Activated naive CD8-positive, alpha-beta T cell treated with anti-CD3 and anti-CD28 coated beads, Interleukin-2, amount 10 ng/mL, durations not matched to agents 7 days and 5 days (primary cell): ENCODE data around the gene LRRC8B. TPM values are rescaled to one million over a fixed set of nuclear protein-coding genes. Genes with fewer than 3 reads are reported as not detected.
A peak's percentile ranks its signal among the peaks of the same experiment; 100 is the strongest.
"Not testable (repeated sequence)": the region's sequence is repeated elsewhere in the genome, so short reads cannot be mapped to it uniquely, and the experiment has no call there.

ENCODE experiments used
- ATAC-seq: fragments of 150-1000 bp; cut with Tn5 transposase; one replicate; pipeline ENCODE4 v1.10.0; 2021; ENCODE audit warnings: low read depth, moderate library complexity
- POLR2A ChIA-PET: fragments of 350-600 bp; sonication (Branson Sonifier 250); formaldehyde crosslinking; loops from one replicate; lab custom pipeline; 2021; ENCODE audit warnings: antibody characterized with exemption; lab: Charles Lee
- DNase-seq: peaks from one replicate; pipeline ENCODE4 v3.0.0; 2021
- H3K27ac Mint-ChIP-seq: one replicate; pipeline ENCODE4 v1.8.0; 2022; ENCODE audit warnings: mild to moderate bottlenecking, mixed read lengths
- H3K27me3 Mint-ChIP-seq: one replicate; pipeline ENCODE4 v1.8.0; 2022; ENCODE audit warnings: mild to moderate bottlenecking, moderate library complexity, mixed read lengths
- H3K36me3 Mint-ChIP-seq: one replicate; pipeline ENCODE4 v1.8.0; 2021; ENCODE audit warnings: mild to moderate bottlenecking, mixed read lengths
- H3K4me1 Mint-ChIP-seq: one replicate; pipeline ENCODE4 v1.8.0; 2021; ENCODE audit warnings: mixed read lengths
- H3K4me3 Mint-ChIP-seq: one replicate; pipeline ENCODE4 v1.8.0; 2022; ENCODE audit warnings: mild to moderate bottlenecking, moderate library complexity, mixed read lengths
- H3K9me3 Mint-ChIP-seq: one replicate; pipeline ENCODE4 v1.8.0; 2021; ENCODE audit warnings: mixed read lengths
- total RNA-seq, 2 experiments: library from RNA; stranded (reverse); gene quantifications; one replicate each; pipeline ENCODE4 v1.2.3, GENCODE V29; 2021

The LRRC8B gene
- total RNA-seq, 2 experiments from 2014 or later = 12.8 to 13.9 TPM

DNA sequence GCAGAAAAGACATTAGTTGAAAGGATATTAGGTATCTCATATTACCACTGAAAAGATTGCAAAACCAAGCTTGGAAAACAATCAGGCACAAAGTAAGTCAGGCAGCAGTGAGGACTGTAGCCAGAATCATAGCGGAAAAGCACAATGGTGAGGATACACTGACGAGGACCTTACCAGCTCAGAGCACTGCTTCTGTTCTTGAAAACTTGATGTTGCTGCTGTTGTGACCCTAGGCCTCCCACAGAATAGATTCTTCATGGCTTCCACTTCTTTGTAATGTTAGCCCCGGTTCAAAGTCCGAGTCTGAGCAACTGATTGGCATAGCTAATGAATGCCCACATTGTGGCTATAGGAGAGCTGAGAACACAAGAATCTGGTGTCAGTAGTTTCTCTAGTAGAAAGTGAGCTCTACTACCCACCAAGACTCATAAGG lies 63.1 kb downstream of the LRRC8B start:
- no peak overlapping the region for H3K27ac Mint-ChIP-seq
- no peaks in the 10 kb centered on the region for H3K27me3 Mint-ChIP-seq
- peaks cover 13% of the 10 kb centered on the region for H3K4me1 Mint-ChIP-seq
- peaks cover 39% of the 10 kb centered on the region for H3K36me3 Mint-ChIP-seq
- DNase-seq (no peak), ATAC-seq (no peak)
- POLR2A ChIA-PET = no interaction called here
- H3K4me3 Mint-ChIP-seq = no peak overlapping the region
- no peaks in the 10 kb centered on the region for H3K9me3 Mint-ChIP-seq

DNA sequence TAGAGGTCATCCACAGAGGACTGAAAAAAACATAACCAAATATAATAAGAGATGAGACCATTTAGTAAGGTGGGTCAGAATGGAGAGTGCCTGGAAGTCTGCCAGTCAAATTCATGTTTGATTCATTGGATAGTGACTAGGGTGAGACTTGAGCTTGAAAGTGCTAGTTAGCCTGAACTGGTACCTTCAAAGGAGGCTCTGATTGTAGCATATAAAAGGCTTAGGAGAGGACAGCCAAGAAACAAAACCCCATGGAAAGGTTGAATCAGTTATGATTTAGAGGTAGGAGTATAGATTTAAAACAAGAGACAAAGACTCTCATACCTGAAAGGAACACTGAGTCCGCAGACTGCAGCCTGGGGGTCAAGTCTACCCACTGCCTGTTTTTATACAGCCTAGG lies 63.9 kb downstream of the LRRC8B start:
- Mint-ChIP-seq H3K36me3 (peaks cover 37% of the 10 kb centered on the region), H3K9me3 (no peaks in the 10 kb centered on the region), H3K4me3 (no peak overlapping the region), H3K4me1 (peaks cover 13% of the 10 kb centered on the region), H3K27ac (no peak overlapping the region), H3K27me3 (no peaks in the 10 kb centered on the region)
- POLR2A ChIA-PET = no interaction called here
- ATAC-seq (no peak), DNase-seq (no peak)

GRCh38 chr1:89589515-89589914 lies 64.9 kb downstream of the LRRC8B start:
- peaks cover 31% of the 10 kb centered on the region for H3K36me3 Mint-ChIP-seq
- ATAC-seq = no peak
- no peaks in the 10 kb centered on the region for H3K27me3 Mint-ChIP-seq
- no peak for DNase-seq
- POLR2A ChIA-PET = no interaction called here
- no peak overlapping the region for H3K27ac Mint-ChIP-seq
- H3K9me3 Mint-ChIP-seq = no peaks in the 10 kb centered on the region
- no peak overlapping the region for H3K4me3 Mint-ChIP-seq
- H3K4me1 Mint-ChIP-seq = peaks cover 13% of the 10 kb centered on the region

GRCh38 chr1:89590341-89591080 lies 65.9 kb downstream of the LRRC8B start:
- Mint-ChIP-seq H3K27ac (no peak overlapping the region), H3K4me3 (no peak overlapping the region), H3K4me1 (peaks cover 15% of the 10 kb centered on the region), H3K36me3 (peaks cover 25% of the 10 kb centered on the region), H3K9me3 (no peaks in the 10 kb centered on the region), H3K27me3 (no peaks in the 10 kb centered on the region)
- POLR2A ChIA-PET = no interaction called here
- ATAC-seq = no peak
- DNase-seq = no peak

GRCh38 chr1:89592861-89593302 lies 68.3 kb downstream of the LRRC8B start:
- H3K27me3 Mint-ChIP-seq, H3K27ac Mint-ChIP-seq, DNase-seq, H3K9me3 Mint-ChIP-seq, ATAC-seq, H3K4me3 Mint-ChIP-seq: not testable (repeated sequence)
- POLR2A ChIA-PET = interaction anchor here (0.7 kb wide), 1 partner anchor 15 kb away, joined by 3 read pairs; no protein-coding TSS in a partner anchor
- Mint-ChIP-seq H3K4me1 (peaks cover 16% of the 10 kb centered on the region), H3K36me3 (peaks cover 20% of the 10 kb centered on the region)

DNA sequence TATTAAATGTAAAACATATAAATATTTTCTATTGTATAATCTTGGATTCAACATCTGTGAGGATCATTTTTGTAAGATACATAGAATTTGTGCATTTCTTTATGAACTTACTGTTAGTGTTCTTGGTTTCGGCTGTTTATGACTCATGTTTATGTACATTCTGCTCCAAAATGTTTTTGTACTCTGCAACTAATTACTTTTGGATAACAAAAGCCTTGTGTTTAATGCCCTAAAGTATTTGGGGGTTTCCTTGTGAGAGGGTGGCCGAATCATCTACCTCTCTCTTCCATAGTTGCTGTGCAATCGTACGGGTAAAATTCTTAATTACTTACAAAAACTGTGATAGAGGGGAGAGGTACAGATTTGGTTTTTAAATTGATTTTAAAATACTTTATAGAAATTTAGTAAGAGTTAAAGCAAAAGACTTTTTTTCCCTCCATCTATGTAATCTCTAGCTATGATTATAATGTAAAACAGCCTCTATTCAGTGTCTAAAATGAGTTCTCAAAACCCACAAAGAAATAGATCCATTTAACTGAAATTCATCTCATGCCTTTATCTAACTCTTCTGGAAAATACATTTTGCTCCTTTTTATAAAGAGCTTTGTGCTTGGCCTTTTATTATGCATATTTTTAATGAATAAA lies 69.6 kb downstream of the LRRC8B start:
- H3K36me3 Mint-ChIP-seq = peaks cover 13% of the 10 kb centered on the region
- no peak overlapping the region for H3K4me3 Mint-ChIP-seq
- no peak overlapping the region for H3K27ac Mint-ChIP-seq
- H3K9me3 Mint-ChIP-seq = no peaks in the 10 kb centered on the region
- H3K4me1 Mint-ChIP-seq = peaks cover 17% of the 10 kb centered on the region
- POLR2A ChIA-PET = no interaction called here
- no peak for ATAC-seq
- DNase-seq = no peak
- no peaks in the 10 kb centered on the region for H3K27me3 Mint-ChIP-seq

DNA sequence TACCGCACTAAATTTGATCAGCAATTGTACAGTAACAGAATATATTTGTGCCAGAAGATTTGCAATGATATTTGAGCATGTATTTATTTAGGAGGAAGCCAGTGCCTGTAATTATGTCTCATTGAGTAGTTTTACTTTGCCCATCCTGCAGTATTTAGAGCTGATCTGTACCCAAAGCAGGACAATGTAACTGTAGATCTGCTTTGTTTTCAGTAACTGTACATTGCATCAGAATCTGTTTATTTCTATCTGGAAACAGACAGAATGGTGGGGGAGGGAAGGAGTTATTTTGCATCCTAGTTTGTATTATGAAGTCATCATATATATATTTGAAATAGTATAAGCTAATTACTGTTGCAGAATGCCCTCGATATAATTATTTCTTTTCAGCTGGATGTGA lies 72.1 kb downstream of the LRRC8B start:
- peaks cover 17% of the 10 kb centered on the region for H3K4me1 Mint-ChIP-seq
- no peak overlapping the region for H3K27ac Mint-ChIP-seq
- ATAC-seq (no peak), DNase-seq (no peak)
- no peaks in the 10 kb centered on the region for H3K9me3 Mint-ChIP-seq
- POLR2A ChIA-PET = no interaction called here
- peaks cover 7% of the 10 kb centered on the region for H3K36me3 Mint-ChIP-seq
- H3K4me3 Mint-ChIP-seq = no peak overlapping the region
- H3K27me3 Mint-ChIP-seq = no peaks in the 10 kb centered on the region

DNA sequence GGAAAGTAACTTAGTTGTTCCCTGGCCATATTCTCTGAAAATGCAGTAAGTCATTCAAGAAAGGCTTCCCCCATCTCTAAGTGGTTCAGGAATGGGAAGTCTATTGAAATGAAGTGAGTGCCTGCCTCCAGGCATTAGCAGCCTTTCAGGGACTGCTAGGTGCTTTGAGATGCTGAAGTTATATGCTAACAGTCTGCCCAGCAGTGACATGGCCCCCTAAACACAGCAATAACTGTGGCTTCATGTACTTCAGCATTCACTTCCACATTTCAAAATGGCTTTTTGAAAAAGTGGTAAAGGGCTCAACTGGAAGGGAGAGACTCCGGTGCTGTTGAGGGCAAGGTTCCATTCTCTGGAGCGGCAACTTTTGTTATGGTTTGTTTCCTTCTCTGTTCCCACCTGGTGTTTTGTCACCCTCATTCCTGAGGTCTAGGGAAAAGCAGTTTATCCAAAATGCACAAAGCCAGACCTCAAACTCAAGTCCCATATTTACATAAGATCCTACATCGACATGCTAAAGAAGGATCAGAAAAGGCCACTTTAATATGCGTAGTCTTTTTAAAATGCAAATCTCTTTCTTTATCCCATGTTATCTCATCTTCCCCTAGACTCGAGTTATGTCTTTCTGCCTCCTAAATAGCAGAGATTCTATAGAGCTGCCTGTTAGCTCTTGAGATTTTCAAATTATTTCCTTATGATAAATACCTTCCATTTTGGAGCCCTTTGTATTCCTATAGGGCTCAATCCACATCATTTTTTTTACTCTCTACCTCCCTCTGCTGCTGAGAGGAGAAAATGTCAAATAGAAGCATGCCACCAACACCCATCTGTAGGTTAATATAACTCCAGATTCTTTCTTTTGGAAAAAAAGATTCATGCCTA lies 74.1 kb downstream of the LRRC8B start:
- DNase-seq = no peak
- POLR2A ChIA-PET = interaction anchor here (1.4 kb wide), 1 partner anchor 10 kb away, joined by 4 read pairs; no protein-coding TSS in a partner anchor
- peaks cover 32% of the 10 kb centered on the region for H3K4me1 Mint-ChIP-seq

GRCh38 chr1:89599332-89599630 lies 74.7 kb downstream of the LRRC8B start:
- no peak overlapping the region for H3K4me3 Mint-ChIP-seq
- H3K9me3 Mint-ChIP-seq = no peaks in the 10 kb centered on the region
- H3K27me3 Mint-ChIP-seq = no peaks in the 10 kb centered on the region
- ATAC-seq (no peak), DNase-seq (no peak)
- POLR2A ChIA-PET = interaction anchor here (1.4 kb wide), 1 partner anchor 10 kb away, joined by 4 read pairs; no protein-coding TSS in a partner anchor
- peaks cover 2% of the 10 kb centered on the region for H3K36me3 Mint-ChIP-seq
- H3K4me1 Mint-ChIP-seq = peaks cover 34% of the 10 kb centered on the region
- peak overlapping the region; percentile 1 for H3K27ac Mint-ChIP-seq

More for the DNA sequence above, 74.1 kb downstream of the LRRC8B start:
- Mint-ChIP-seq H3K36me3 (peaks cover 3% of the 10 kb centered on the region), H3K9me3 (no peaks in the 10 kb centered on the region), H3K4me3 (no peak overlapping the region), H3K27ac (peak overlapping the region; percentile 1), H3K27me3 (no peaks in the 10 kb centered on the region)
- ATAC-seq = peak; percentile 59

DNA sequence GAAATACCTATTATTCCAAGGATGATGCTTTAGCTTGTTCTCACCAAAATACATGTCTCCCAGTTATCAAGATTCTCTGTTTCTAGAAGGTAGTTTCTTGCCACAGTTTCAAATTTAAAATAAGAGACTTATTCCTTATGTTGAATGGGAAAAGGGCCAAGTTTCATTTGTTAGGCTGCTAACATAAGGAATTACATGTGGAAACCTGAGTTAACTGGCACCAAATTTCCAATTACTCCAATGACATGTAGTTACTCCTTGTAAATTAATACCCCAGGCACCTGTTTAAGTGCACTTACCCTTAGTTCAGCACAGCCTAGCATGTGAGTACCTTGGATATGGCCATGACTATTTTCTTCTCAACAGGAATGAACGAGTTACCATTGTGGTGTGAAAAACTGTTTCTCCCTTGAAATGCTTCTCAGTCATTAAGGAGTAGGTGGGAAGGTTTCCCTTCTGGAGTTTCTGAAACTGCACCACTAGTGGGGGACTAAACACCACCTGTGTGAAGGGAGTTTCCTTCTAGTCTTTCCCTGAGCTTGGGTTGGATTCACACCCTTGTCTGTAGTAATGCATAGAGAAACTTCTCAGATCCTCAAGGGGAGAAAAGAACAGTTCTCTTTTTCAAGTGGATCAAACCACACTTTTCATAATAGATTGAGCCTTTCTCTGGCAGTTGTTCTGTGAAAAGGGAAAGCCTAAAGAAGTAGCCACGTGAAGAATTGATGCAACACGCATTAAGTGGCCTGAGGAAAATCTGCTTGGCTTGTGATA lies 76.0 kb downstream of the LRRC8B start:
- H3K27ac Mint-ChIP-seq = peak overlapping the region; percentile 45
- H3K36me3 Mint-ChIP-seq = peaks cover 2% of the 10 kb centered on the region
- no peaks in the 10 kb centered on the region for H3K27me3 Mint-ChIP-seq
- H3K9me3 Mint-ChIP-seq = no peaks in the 10 kb centered on the region
- POLR2A ChIA-PET = interaction anchor here (1.4 kb wide), 1 partner anchor 8 kb away, joined by 4 read pairs; no protein-coding TSS in a partner anchor
- no peak overlapping the region for H3K4me3 Mint-ChIP-seq
- ATAC-seq (no peak), DNase-seq (no peak)
- peaks cover 43% of the 10 kb centered on the region for H3K4me1 Mint-ChIP-seq

GRCh38 chr1:89602871-89603404 lies 78.3 kb downstream of the LRRC8B start:
- peak overlapping the region; percentile 5 for H3K4me3 Mint-ChIP-seq

GRCh38 chr1:89603651-89604413 lies 79.2 kb downstream of the LRRC8B start:
- Mint-ChIP-seq H3K27ac (peak overlapping the region; percentile 62), H3K4me1 (peaks cover 73% of the 10 kb centered on the region), H3K36me3 (peaks cover 2% of the 10 kb centered on the region), H3K27me3 (no peaks in the 10 kb centered on the region), H3K9me3 (no peaks in the 10 kb centered on the region), H3K4me3 (no peak overlapping the region)
- ATAC-seq = no peak
- POLR2A ChIA-PET = interaction anchor here (1.0 to 2.5 kb wide), 4 partner anchors 8 to 239 kb away, joined by 3 to 10 read pairs (median 6); partner anchors contain the start of genes LRRC8B and LRRC8C
- DNase-seq = no peak

More at GRCh38 chr1:89602871-89603404, 78.3 kb downstream of the LRRC8B start:
- POLR2A ChIA-PET = interaction anchor here (1.4 to 2.5 kb wide), 2 partner anchors 9 to 29 kb away, joined by 8 to 10 read pairs; partner anchors contain the start of gene LRRC8C
- Mint-ChIP-seq H3K9me3 (no peaks in the 10 kb centered on the region), H3K4me1 (peaks cover 64% of the 10 kb centered on the region), H3K36me3 (peaks cover 2% of the 10 kb centered on the region), H3K27me3 (no peaks in the 10 kb centered on the region), H3K27ac (peak overlapping the region; percentile 41)
- no peak for ATAC-seq
- DNase-seq = no peak
